Measurements from ENCODE around the gene ST3GAL3.

ST3GAL3 gene

GRCh38 chr1:43947061-43947873 is 239.9 kb downstream of the ST3GAL3 start:
- TF ChIP-seq POLR2AphosphoS5 (IDR thresholded peaks at IDR 0.05; ENCODE audit: low read depth, low read length) (no peak), TAF1 (IDR thresholded peaks at IDR 0.05; ENCODE audit: borderline replicate concordance, insufficient read depth, low read length) (no peak), REST (IDR thresholded peaks at IDR 0.05; ENCODE audit: insufficient read depth in 1 of 2, low read depth in 2 of 2, low read length in 2 of 2) (no peak), FOXP2 (optimal IDR thresholded peaks at IDR 0.05; ENCODE audit: borderline replicate concordance, extremely low read depth, extremely low read length, insufficient read depth) (no peak), SIN3A (IDR thresholded peaks at IDR 0.05; ENCODE audit: borderline replicate concordance, insufficient read depth, low read length) (no peak)

GRCh38 chr1:43947874-43948437 is 240.6 kb downstream of the ST3GAL3 start:
- TF ChIP-seq POLR2AphosphoS5 (IDR thresholded peaks at IDR 0.05; ENCODE audit: low read depth, low read length), result no peak
- no peak for TF ChIP-seq SIN3A (IDR thresholded peaks at IDR 0.05; ENCODE audit: borderline replicate concordance, insufficient read depth, low read length)
- no peak for TF ChIP-seq TAF1 (IDR thresholded peaks at IDR 0.05; ENCODE audit: borderline replicate concordance, insufficient read depth, low read length)
- no peak for TF ChIP-seq FOXP2 (optimal IDR thresholded peaks at IDR 0.05; ENCODE audit: borderline replicate concordance, extremely low read depth, extremely low read length, insufficient read depth)
- no peak for TF ChIP-seq REST (IDR thresholded peaks at IDR 0.05; ENCODE audit: insufficient read depth in 1 of 2, low read depth in 2 of 2, low read length in 2 of 2)

- TF ChIP-seq REST (IDR thresholded peaks at IDR 0.05; ENCODE audit: insufficient read depth in 1 of 2, low read depth in 2 of 2, low read length in 2 of 2), result no peak
- no peak for TF ChIP-seq TAF1 (IDR thresholded peaks at IDR 0.05; ENCODE audit: borderline replicate concordance, insufficient read depth, low read length)
- no peak for TF ChIP-seq FOXP2 (optimal IDR thresholded peaks at IDR 0.05; ENCODE audit: borderline replicate concordance, extremely low read depth, extremely low read length, insufficient read depth)
- TF ChIP-seq SIN3A (IDR thresholded peaks at IDR 0.05; ENCODE audit: borderline replicate concordance, insufficient read depth, low read length), result no peak
- no peak for TF ChIP-seq POLR2AphosphoS5 (IDR thresholded peaks at IDR 0.05; ENCODE audit: low read depth, low read length)
Observed at GRCh38 chr1:43949678-43950077, 242.3 kb downstream of the ST3GAL3 start.

DNA sequence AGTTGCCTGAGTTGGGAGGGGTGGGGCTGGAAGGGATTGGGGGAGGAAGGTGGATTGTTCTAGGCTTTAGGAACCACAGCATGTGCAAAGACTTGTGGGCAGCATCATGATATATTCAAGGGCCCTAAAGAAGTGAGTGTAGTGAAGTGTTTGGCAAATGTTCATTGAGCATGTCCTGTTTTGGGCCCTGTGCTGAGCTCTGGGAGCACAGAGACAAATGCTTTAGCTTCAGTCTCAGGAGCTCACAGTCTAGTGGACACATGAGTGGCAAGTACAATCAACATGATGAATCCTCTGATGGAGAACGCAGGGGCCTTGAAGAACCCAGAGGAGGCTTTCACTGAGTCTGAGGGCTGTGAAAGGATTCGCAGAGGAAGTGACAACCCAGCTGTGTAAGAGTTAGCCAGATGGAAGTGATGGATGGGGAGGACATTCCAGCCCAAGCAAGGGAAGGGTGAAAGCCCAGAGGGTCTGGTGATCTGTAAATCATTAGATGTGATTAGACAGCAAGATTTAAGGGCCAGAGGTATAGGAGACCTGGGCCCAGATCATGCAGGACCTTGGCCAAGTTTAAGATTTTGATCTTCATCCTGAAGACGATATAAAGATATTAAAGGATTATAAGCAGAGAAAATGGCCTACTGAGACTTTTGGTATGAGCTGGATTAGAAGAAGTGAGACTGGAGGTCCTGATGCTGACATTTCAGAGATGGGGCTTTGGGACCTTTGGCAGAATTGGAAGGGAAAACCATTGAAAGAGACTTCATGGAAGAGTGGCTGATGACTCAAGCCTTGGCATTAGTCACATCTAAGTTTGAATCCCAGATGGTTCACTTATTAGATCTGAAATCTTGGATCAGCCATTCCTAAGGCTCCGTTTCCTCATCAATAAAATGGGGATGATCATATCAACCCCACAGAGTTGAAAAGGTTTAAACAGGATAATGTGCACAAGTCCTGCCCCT is 244.0 kb downstream of the ST3GAL3 start:
- no peak for TF ChIP-seq FOXP2 (optimal IDR thresholded peaks at IDR 0.05; ENCODE audit: borderline replicate concordance, extremely low read depth, extremely low read length, insufficient read depth)

GRCh38 chr1:43952731-43953346 is 245.5 kb downstream of the ST3GAL3 start:
- TF ChIP-seq SIN3A (IDR thresholded peaks at IDR 0.05; ENCODE audit: borderline replicate concordance, insufficient read depth, low read length) (no peak), POLR2AphosphoS5 (IDR thresholded peaks at IDR 0.05; ENCODE audit: low read depth, low read length) (no peak), FOXP2 (optimal IDR thresholded peaks at IDR 0.05; ENCODE audit: borderline replicate concordance, extremely low read depth, extremely low read length, insufficient read depth) (no peak), REST (IDR thresholded peaks at IDR 0.05; ENCODE audit: insufficient read depth in 1 of 2, low read depth in 2 of 2, low read length in 2 of 2) (no peak), TAF1 (IDR thresholded peaks at IDR 0.05; ENCODE audit: borderline replicate concordance, insufficient read depth, low read length) (no peak)

Measured in PFSK-1 (cell line).